H9 (cell line): ENCODE measurements around the gene PDCD2. TPM values are rescaled to one million over a fixed set of nuclear protein-coding genes. Genes with fewer than 3 reads are reported as not detected.

ENCODE experiments used
- DNase-seq: peaks from one replicate; pipeline ENCODE4 v3.0.0-alpha.2; 2017
- H2AFZ ChIP-seq: one replicate; pipeline ENCODE4 v1.6.1; 2013; ENCODE audit warnings: mild to moderate bottlenecking, low read length, control low read depth, moderate library complexity
- H2AK5ac ChIP-seq: 2 replicates; pipeline ENCODE4 v1.6.1; 2013; ENCODE audit warnings: low read length, control low read depth, mixed read lengths; ENCODE audit not compliant: insufficient read length
- H2BK120ac ChIP-seq: one replicate; pipeline ENCODE4 v1.6.1; 2013; ENCODE audit warnings: low read depth, mild to moderate bottlenecking, low read length, control low read depth, inconsistent platforms; ENCODE audit not compliant: poor library complexity, severe bottlenecking
- H2BK12ac ChIP-seq: 2 replicates; pipeline ENCODE4 v1.6.1; 2013; ENCODE audit warnings: low read length, control low read depth, mixed read lengths, low read depth; ENCODE audit not compliant: insufficient read length
- H2BK15ac ChIP-seq: 2 replicates; pipeline ENCODE4 v1.6.1; 2013; ENCODE audit warnings: low read depth, low read length, control low read depth
- H2BK20ac ChIP-seq: one replicate; pipeline ENCODE4 v1.6.1; 2013; ENCODE audit warnings: low read depth, mild to moderate bottlenecking, low read length, control low read depth, inconsistent platforms; ENCODE audit not compliant: poor library complexity, severe bottlenecking
- H2BK5ac ChIP-seq: 2 replicates; pipeline ENCODE4 v1.6.1; 2013; ENCODE audit warnings: low read length, control low read depth, mixed read lengths; ENCODE audit not compliant: insufficient read length
- H3K14ac ChIP-seq: 2 replicates; pipeline ENCODE4 v1.6.1; 2013; ENCODE audit warnings: low read length, control low read depth; ENCODE audit not compliant: insufficient read depth
- H3K18ac ChIP-seq: 2 replicates; pipeline ENCODE4 v1.6.1; 2013; ENCODE audit warnings: low read depth, mild to moderate bottlenecking, mixed read lengths, low read length, control low read depth; ENCODE audit not compliant: insufficient read length
- H3K23ac ChIP-seq: 2 replicates; pipeline ENCODE4 v1.6.1; 2013; ENCODE audit warnings: low read length, control low read depth, mixed read lengths, low read depth; ENCODE audit not compliant: insufficient read length
- H3K23me2 ChIP-seq: 2 replicates; pipeline ENCODE4 v1.6.1; 2013; ENCODE audit warnings: low read depth, mild to moderate bottlenecking, mixed read lengths, low read length, control low read depth; ENCODE audit not compliant: insufficient read length, poor library complexity, severe bottlenecking
- H3K27ac ChIP-seq: 2 replicates; pipeline ENCODE4 v1.5.1; 2013; ENCODE audit warnings: low read length, control low read depth, mixed read lengths, low read depth; ENCODE audit not compliant: insufficient read length
- H3K27me3 ChIP-seq: 2 replicates; pipeline ENCODE4 v1.6.1; 2013; ENCODE audit warnings: low read length, control low read depth, inconsistent platforms; ENCODE audit not compliant: insufficient read depth
- H3K4ac ChIP-seq: 2 replicates; pipeline ENCODE4 v1.6.1; 2013; ENCODE audit warnings: low read depth, mild to moderate bottlenecking, control low read depth, inconsistent platforms, low read length, moderate library complexity
- H3K4me1 ChIP-seq: 2 replicates; pipeline ENCODE4 v1.6.1; 2013; ENCODE audit warnings: low read length, control low read depth, inconsistent platforms; ENCODE audit not compliant: insufficient read depth
- H3K4me2 ChIP-seq: 2 replicates; pipeline ENCODE4 v1.6.1; 2013; ENCODE audit warnings: low read length, control low read depth, mixed read lengths; ENCODE audit not compliant: insufficient read length, insufficient read depth
- H3K56ac ChIP-seq: 2 replicates; pipeline ENCODE4 v1.6.1; 2013; ENCODE audit warnings: low read depth, mild to moderate bottlenecking, mixed read lengths, low read length, control low read depth; ENCODE audit not compliant: insufficient read length
- H3K79me1 ChIP-seq: 2 replicates; pipeline ENCODE4 v1.6.1; 2013; ENCODE audit warnings: low read depth, mild to moderate bottlenecking, moderate library complexity, low read length, control low read depth, inconsistent platforms; ENCODE audit not compliant: insufficient read depth, poor library complexity, severe bottlenecking
- H3K79me2 ChIP-seq: 2 replicates; pipeline ENCODE4 v1.6.1; 2013; ENCODE audit warnings: low read length, control low read depth, inconsistent platforms; ENCODE audit not compliant: insufficient read depth
- H3K9ac ChIP-seq: 2 replicates; pipeline ENCODE4 v1.6.1; 2013; ENCODE audit warnings: low read length, control low read depth, mixed read lengths; ENCODE audit not compliant: insufficient read length; ENCODE audit errors: extremely low read depth
- H3K9me3 ChIP-seq: one replicate; pipeline ENCODE4 v1.6.1; 2013; ENCODE audit warnings: low read depth, low read length, inconsistent platforms; ENCODE audit not compliant: control insufficient read depth
- H3T11ph ChIP-seq: one replicate; pipeline ENCODE4 v1.6.1; 2013; ENCODE audit warnings: mild to moderate bottlenecking, low read length, control low read depth, inconsistent platforms
- H4K20me1 ChIP-seq: one replicate; pipeline ENCODE4 v1.6.1; 2013; ENCODE audit not compliant: control insufficient read depth, insufficient read length, insufficient read depth
- H4K5ac ChIP-seq: 2 replicates; pipeline ENCODE4 v1.6.1; 2013; ENCODE audit warnings: low read depth, mild to moderate bottlenecking, mixed read lengths, low read length, control low read depth; ENCODE audit not compliant: insufficient read length
- H4K8ac ChIP-seq: replicated peaks from 2 replicates; pipeline ENCODE4 v1.6.1; 2013; ENCODE audit warnings: low read length, control low read depth, mixed read lengths, low read depth; ENCODE audit not compliant: insufficient read length
- H4K91ac ChIP-seq: 2 replicates; pipeline ENCODE4 v1.6.1; 2013; ENCODE audit warnings: low read depth, mild to moderate bottlenecking, moderate library complexity, mixed read lengths, low read length, control low read depth; ENCODE audit not compliant: insufficient read length
- H3K27ac Mint-ChIP-seq, 3 experiments: 2 replicates in 2 of 3; 3 replicates in 1 of 3; pipeline ENCODE4 v1.8.0; 2020 to 2021; ENCODE audit warnings: mixed read lengths in 3 of 3, mild to moderate bottlenecking in 1 of 3, moderate library complexity in 1 of 3
- H3K27me3 Mint-ChIP-seq: 2 replicates; pipeline ENCODE4 v1.8.0; 2021; ENCODE audit warnings: low read depth, mild to moderate bottlenecking, moderate library complexity, mixed read lengths
- H3K36me3 Mint-ChIP-seq, 3 experiments: 2 replicates in 2 of 3; 3 replicates in 1 of 3; pipeline ENCODE4 v1.8.0; 2020 to 2021; ENCODE audit warnings: low read depth in 3 of 3, mixed read lengths in 3 of 3; ENCODE audit not compliant: insufficient read depth in 1 of 3
- H3K4me1 Mint-ChIP-seq, 2 experiments: 2 replicates each; pipeline ENCODE4 v1.8.0; 2020; ENCODE audit warnings: mixed read lengths in 2 of 2
- H3K4me3 Mint-ChIP-seq, 2 experiments: 2 replicates in 1 of 2; 3 replicates in 1 of 2; pipeline ENCODE4 v1.8.0; 2020 to 2021; ENCODE audit warnings: mild to moderate bottlenecking in 2 of 2, mixed read lengths in 2 of 2, moderate library complexity in 1 of 2
- H3K9me3 Mint-ChIP-seq, 2 experiments: 2 replicates in 1 of 2; 3 replicates in 1 of 2; pipeline ENCODE4 v1.8.0; 2020; ENCODE audit warnings: mild to moderate bottlenecking in 2 of 2, mixed read lengths in 2 of 2, moderate library complexity in 1 of 2
- CTCF ChIP-seq: fragments of 200-600 bp; sonication (generic); conservative IDR thresholded peaks from 3 replicates; pipeline ENCODE4 v1.8.0; 2021; ENCODE audit warnings: antibody characterized with exemption, mild to moderate bottlenecking
- WGBS: extraction: QIAGEN DNeasy Blood & Tissue Kit; methylation state at CpG from one replicate; pipeline ENCODE4 v1.1.7; 2013; ENCODE audit warnings: missing lambda C conversion rate, low lambda C conversion rate, mixed read lengths; ENCODE audit not compliant: insufficient read length; ENCODE audit errors: extremely low coverage; 5-methylcytosine and 5-hydroxymethylcytosine counted together
- total RNA-seq: library from RNA; stranded (reverse); gene quantifications from 2 replicates; pipeline ENCODE4 v1.2.1, GENCODE V29; 2021

Gene PDCD2
- total RNA-seq, 1 experiment from 2014 or later = 78.5 TPM

GRCh38 chr6:170575250-170575649 lies 9.2 kb downstream of the PDCD2 start:
- no peaks in the 10 kb centered on the region for H3K23me2 ChIP-seq
- no peaks in the 10 kb centered on the region for H3K79me1 ChIP-seq
- no peak overlapping the region for H3K14ac ChIP-seq
- no peak overlapping the region for H3K4ac ChIP-seq
- H4K8ac ChIP-seq = no peak overlapping the region
- H3K18ac ChIP-seq = no peak overlapping the region
- Mint-ChIP-seq H3K9me3 (no peaks in the 10 kb centered on the region), H3K27me3 (no peaks in the 10 kb centered on the region), H3K4me1 (no peaks in the 10 kb centered on the region), H3K36me3 (peaks cover 3 to 56% (median 9%) of the 10 kb centered on the region in 3 experiments), H3K4me3 (no peak overlapping the region), H3K27ac (no peak overlapping the region)
- H2AFZ ChIP-seq = no peak overlapping the region
- H4K5ac ChIP-seq = no peak overlapping the region
- peak; percentile 56 for TF ChIP-seq CTCF
- no peak overlapping the region for H3K56ac ChIP-seq
- no peak overlapping the region for H2BK5ac ChIP-seq
- no CpG with 5 or more reads among the region's 1 CpG for WGBS
- no peak overlapping the region for H3K27ac ChIP-seq
- H3K27me3 ChIP-seq = no peaks in the 10 kb centered on the region
- no peaks in the 10 kb centered on the region for H4K20me1 ChIP-seq
- DNase-seq = no peak
- no peak overlapping the region for H3K9ac ChIP-seq
- H3K4me1 ChIP-seq = no peaks in the 10 kb centered on the region
- H3K79me2 ChIP-seq = no peaks in the 10 kb centered on the region
- no peak overlapping the region for H3K4me2 ChIP-seq
- H2BK120ac ChIP-seq = no peak overlapping the region
- no peaks in the 10 kb centered on the region for H3K9me3 ChIP-seq
- no peak overlapping the region for H4K91ac ChIP-seq
- no peak overlapping the region for H3K23ac ChIP-seq
- no peak overlapping the region for H2BK20ac ChIP-seq
- H2BK15ac ChIP-seq = no peak overlapping the region
- H3T11ph ChIP-seq = no peak overlapping the region
- H2AK5ac ChIP-seq = no peak overlapping the region
- H2BK12ac ChIP-seq = no peak overlapping the region
